Dermis blood vessel endothelial cell (primary cell): ENCODE data around the gene SETD1B. TPM values are rescaled to one million over a fixed set of nuclear protein-coding genes. Genes with fewer than 3 reads are reported as not detected.

Experiments used
- DNase-seq: peaks from one replicate; pipeline ENCODE4 v3.0.0; 2010
- total RNA-seq: library from RNA; depleted of rRNA; stranded (reverse); fragments of >200 nt; gene quantifications from 2 replicates; pipeline ENCODE4 v1.2.3, GENCODE V29; 2014

Gene SETD1B
- total RNA-seq, 1 donor from 2014 or later: 2.7 TPM

GRCh38 chr12:121796855-121797751 lies 6.7 kb upstream of the SETD1B start:
- peak; percentile 87 for DNase-seq

- DNase-seq: peak; percentile 64
These were observed 5.6 kb upstream of the SETD1B start for GRCh38 chr12:121797937-121798786.

GRCh38 chr12:121798787-121799155 lies 5.0 kb upstream of the SETD1B start:
- no peak for DNase-seq

GRCh38 chr12:121799156-121799841 lies 4.5 kb upstream of the SETD1B start:
- DNase-seq: peak; percentile 73

GRCh38 chr12:121799842-121800693 lies 3.7 kb upstream of the SETD1B start:
- DNase-seq: peak; percentile 79

GRCh38 chr12:121800694-121801594 lies 2.9 kb upstream of the SETD1B start:
- peak; percentile 72 for DNase-seq

GRCh38 chr12:121801595-121802484 lies 2.0 kb upstream of the SETD1B start:
- peak; percentile 75 for DNase-seq

GRCh38 chr12:121802485-121802842 lies 1.3 kb upstream of the SETD1B start:
- no peak for DNase-seq

- DNase-seq: peak; percentile 94
These were observed 738 bp upstream of the SETD1B start for GRCh38 chr12:121802843-121803698.

- peak; percentile 56 for DNase-seq
These were observed 755 bp downstream of the SETD1B start for GRCh38 chr12:121804417-121805111.

GRCh38 chr12:121805171-121806008 lies 1.6 kb downstream of the SETD1B start:
- DNase-seq: peak; percentile 18

GRCh38 chr12:121806009-121806545 lies 2.3 kb downstream of the SETD1B start:
- DNase-seq: no peak

GRCh38 chr12:121806546-121807423 lies 3.0 kb downstream of the SETD1B start:
- no peak for DNase-seq

GRCh38 chr12:121807642-121808347 lies 4.0 kb downstream of the SETD1B start:
- DNase-seq: no peak

- no peak for DNase-seq
These were observed 4.8 kb downstream of the SETD1B start for GRCh38 chr12:121808623-121809022.
